OCI-LY1 (cell line): ENCODE measurements around the gene MAPK11.
A peak's percentile ranks its signal among the peaks of the same experiment; 100 is the strongest.

Experiments used
- H2AFZ ChIP-seq: fragments of 200-600 bp; sonication (generic), shearing (Covaris generic); 2 replicates; pipeline ENCODE4 v1.6.0; 2014; ENCODE audit warnings: antibody characterized with exemption, mild to moderate bottlenecking, low read length
- H3F3A ChIP-seq: fragments of 200-600 bp; sonication (generic), shearing (Covaris generic); 2 replicates; pipeline ENCODE4 v1.6.0; 2014; ENCODE audit warnings: mild to moderate bottlenecking, antibody characterized with exemption, low read length, moderate library complexity; ENCODE audit not compliant: insufficient read depth
- H3K27ac ChIP-seq: fragments of 200-600 bp; sonication (generic); 2 replicates; pipeline ENCODE4 v1.5.1; 2014; ENCODE audit warnings: low read length, mixed run types, mild to moderate bottlenecking, low read depth; ENCODE audit not compliant: poor library complexity, severe bottlenecking
- H3K27me3 ChIP-seq: fragments of 200-600 bp; sonication (generic); 2 replicates; pipeline ENCODE4 v1.6.0; 2014; ENCODE audit warnings: antibody characterized with exemption, mild to moderate bottlenecking, low read length, moderate library complexity; ENCODE audit not compliant: insufficient read depth
- H3K36me3 ChIP-seq: fragments of 200-600 bp; sonication (generic); 2 replicates; pipeline ENCODE4 v1.6.1; 2014; ENCODE audit warnings: mild to moderate bottlenecking, antibody characterized with exemption, low read length, moderate library complexity, mixed read lengths; ENCODE audit not compliant: insufficient read depth
- H3K4me1 ChIP-seq: fragments of 200-600 bp; sonication (generic); 2 replicates; pipeline ENCODE4 v1.5.1; 2014; ENCODE audit warnings: mild to moderate bottlenecking, low read length, moderate library complexity; ENCODE audit not compliant: insufficient read depth, severe bottlenecking
- H3K4me2 ChIP-seq: fragments of 200-600 bp; sonication (generic), shearing (Covaris generic); 2 replicates; pipeline ENCODE4 v1.6.1; 2014; ENCODE audit warnings: low read length
- H3K4me3 ChIP-seq: fragments of 200-600 bp; sonication (generic); 2 replicates; pipeline ENCODE4 v1.5.1; 2014; ENCODE audit warnings: low read length, low read depth, mild to moderate bottlenecking, mixed read lengths; ENCODE audit not compliant: poor library complexity, severe bottlenecking
- H3K79me2 ChIP-seq: fragments of 200-600 bp; shearing (Covaris generic); 2 replicates; pipeline ENCODE4 v1.6.1; 2016; ENCODE audit warnings: mixed run types, low read length, mixed read lengths; ENCODE audit not compliant: insufficient read depth
- H3K9ac ChIP-seq: fragments of 200-600 bp; sonication (generic), shearing (Covaris generic); 2 replicates; pipeline ENCODE4 v1.6.1; 2014; ENCODE audit warnings: mild to moderate bottlenecking, low read length, mixed read lengths
- H3K9me2 ChIP-seq: fragments of 200-600 bp; sonication (generic), shearing (Covaris generic); 2 replicates; pipeline ENCODE4 v1.6.1; 2014; ENCODE audit warnings: low read depth, mild to moderate bottlenecking, low read length, mixed read lengths
- H3K9me3 ChIP-seq: fragments of 200-600 bp; shearing (Covaris generic); 2 replicates; pipeline ENCODE4 v1.6.1; 2014; ENCODE audit warnings: low read length, mixed read lengths
- H4K20me1 ChIP-seq: fragments of 200-600 bp; sonication (generic), shearing (Covaris generic); 2 replicates; pipeline ENCODE4 v1.6.0; 2016; ENCODE audit warnings: mild to moderate bottlenecking, low read length; ENCODE audit not compliant: insufficient read depth
- EZH2 ChIP-seq: fragments of 200-600 bp; sonication (generic), shearing (Covaris generic); IDR thresholded peaks from 2 replicates; pipeline ENCODE4 v1.8.0; 2017; ENCODE audit warnings: borderline replicate concordance, mixed run types, mild to moderate bottlenecking, antibody characterized with exemption, low read length, moderate library complexity, mixed read lengths
- TF ChIP-seq, protein P1 (sequence below): fragments of 200-600 bp; sonication (generic), shearing (Covaris generic); IDR thresholded peaks from 2 replicates; pipeline ENCODE4 v1.5.1; 2017; ENCODE audit warnings: mild to moderate bottlenecking, antibody characterized with exemption, low read length, moderate library complexity, mixed read lengths

Gene MAPK11

DNA sequence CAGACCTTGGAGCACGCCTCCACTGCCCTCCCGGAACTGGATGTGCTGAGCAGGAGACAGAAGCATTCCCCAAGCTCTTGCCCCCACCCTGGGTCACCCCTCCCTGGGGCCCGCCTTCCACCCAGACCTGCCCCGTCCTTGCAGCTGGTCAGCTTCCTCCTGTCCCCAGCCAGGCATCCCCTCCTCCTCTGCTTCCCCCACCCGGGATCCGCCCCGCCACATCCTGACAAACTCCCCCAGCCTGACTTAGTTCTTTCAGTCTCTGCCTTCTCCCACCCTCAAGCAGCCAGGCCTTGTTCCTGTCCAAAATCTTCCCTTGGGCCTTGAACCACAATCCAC lies 38.4 kb upstream of the MAPK11 start:
- Histone ChIP-seq H3K27me3 (peaks cover 21% of the 10 kb centered on the region; the same call in 1 of the 2 replicates), H3K9ac (no peak overlapping the region), H3K36me3 (no peaks in the 10 kb centered on the region), H2AFZ (no peak overlapping the region), H3K27ac (no peak overlapping the region), H3K4me1 (peaks cover 16% of the 10 kb centered on the region), H3K79me2 (no peaks in the 10 kb centered on the region), H3F3A (no peaks in the 10 kb centered on the region), H3K9me3 (no peaks in the 10 kb centered on the region), H3K4me3 (no peak overlapping the region), H3K4me2 (no peak overlapping the region), H4K20me1 (no peaks in the 10 kb centered on the region), H3K9me2 (no peaks in the 10 kb centered on the region)
- TF ChIP-seq, protein P1, sequence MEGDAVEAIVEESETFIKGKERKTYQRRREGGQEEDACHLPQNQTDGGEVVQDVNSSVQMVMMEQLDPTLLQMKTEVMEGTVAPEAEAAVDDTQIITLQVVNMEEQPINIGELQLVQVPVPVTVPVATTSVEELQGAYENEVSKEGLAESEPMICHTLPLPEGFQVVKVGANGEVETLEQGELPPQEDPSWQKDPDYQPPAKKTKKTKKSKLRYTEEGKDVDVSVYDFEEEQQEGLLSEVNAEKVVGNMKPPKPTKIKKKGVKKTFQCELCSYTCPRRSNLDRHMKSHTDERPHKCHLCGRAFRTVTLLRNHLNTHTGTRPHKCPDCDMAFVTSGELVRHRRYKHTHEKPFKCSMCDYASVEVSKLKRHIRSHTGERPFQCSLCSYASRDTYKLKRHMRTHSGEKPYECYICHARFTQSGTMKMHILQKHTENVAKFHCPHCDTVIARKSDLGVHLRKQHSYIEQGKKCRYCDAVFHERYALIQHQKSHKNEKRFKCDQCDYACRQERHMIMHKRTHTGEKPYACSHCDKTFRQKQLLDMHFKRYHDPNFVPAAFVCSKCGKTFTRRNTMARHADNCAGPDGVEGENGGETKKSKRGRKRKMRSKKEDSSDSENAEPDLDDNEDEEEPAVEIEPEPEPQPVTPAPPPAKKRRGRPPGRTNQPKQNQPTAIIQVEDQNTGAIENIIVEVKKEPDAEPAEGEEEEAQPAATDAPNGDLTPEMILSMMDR: no peak
- TF ChIP-seq EZH2: no peak

DNA sequence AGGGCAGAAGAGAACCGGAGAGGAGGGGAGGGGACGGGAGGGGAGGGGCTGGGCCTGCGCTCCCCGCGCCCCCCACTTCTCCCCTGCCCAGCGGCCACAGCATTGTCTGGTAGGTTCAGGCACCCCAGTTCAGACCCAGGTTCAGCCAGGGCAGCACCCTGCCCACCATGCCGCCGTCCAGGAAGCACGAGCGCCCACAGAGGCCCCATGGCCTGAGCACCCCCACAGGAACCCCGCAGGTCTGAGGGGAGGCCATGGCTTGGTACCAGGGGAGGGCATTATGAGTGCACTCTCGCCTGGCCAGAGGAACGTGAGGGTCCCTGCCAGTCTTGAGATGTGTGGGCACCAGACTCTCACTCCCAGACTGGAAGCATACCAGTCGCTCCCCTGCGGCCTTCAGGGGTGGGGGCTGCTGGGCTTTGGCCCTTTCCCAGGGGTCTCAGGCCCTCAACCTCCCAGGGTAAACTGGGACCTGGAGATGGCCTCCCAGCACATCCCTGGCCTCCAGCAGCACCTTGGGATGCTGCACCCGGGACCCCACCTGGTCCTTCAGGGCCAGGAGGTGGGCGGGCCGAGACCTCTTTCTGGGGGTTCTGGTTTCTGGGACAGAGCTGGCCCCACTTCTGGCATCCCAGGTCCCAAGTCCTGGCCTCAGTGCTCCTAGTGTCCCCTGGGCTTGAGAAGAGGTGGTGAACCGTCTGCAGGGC lies 37.9 kb upstream of the MAPK11 start:
- Histone ChIP-seq H3K27me3 (peaks cover 21% of the 10 kb centered on the region; the same call in 1 of the 2 replicates), H3K9me2 (no peaks in the 10 kb centered on the region), H3K79me2 (no peaks in the 10 kb centered on the region), H3K4me2 (no peak overlapping the region), H3F3A (no peaks in the 10 kb centered on the region), H3K9ac (no peak overlapping the region), H3K27ac (no peak overlapping the region), H3K9me3 (no peaks in the 10 kb centered on the region), H3K4me1 (peaks cover 15% of the 10 kb centered on the region), H3K36me3 (no peaks in the 10 kb centered on the region), H3K4me3 (no peak overlapping the region), H4K20me1 (no peaks in the 10 kb centered on the region), H2AFZ (no peak overlapping the region)
- TF ChIP-seq, protein P1: no peak
- TF ChIP-seq EZH2: no peak

DNA sequence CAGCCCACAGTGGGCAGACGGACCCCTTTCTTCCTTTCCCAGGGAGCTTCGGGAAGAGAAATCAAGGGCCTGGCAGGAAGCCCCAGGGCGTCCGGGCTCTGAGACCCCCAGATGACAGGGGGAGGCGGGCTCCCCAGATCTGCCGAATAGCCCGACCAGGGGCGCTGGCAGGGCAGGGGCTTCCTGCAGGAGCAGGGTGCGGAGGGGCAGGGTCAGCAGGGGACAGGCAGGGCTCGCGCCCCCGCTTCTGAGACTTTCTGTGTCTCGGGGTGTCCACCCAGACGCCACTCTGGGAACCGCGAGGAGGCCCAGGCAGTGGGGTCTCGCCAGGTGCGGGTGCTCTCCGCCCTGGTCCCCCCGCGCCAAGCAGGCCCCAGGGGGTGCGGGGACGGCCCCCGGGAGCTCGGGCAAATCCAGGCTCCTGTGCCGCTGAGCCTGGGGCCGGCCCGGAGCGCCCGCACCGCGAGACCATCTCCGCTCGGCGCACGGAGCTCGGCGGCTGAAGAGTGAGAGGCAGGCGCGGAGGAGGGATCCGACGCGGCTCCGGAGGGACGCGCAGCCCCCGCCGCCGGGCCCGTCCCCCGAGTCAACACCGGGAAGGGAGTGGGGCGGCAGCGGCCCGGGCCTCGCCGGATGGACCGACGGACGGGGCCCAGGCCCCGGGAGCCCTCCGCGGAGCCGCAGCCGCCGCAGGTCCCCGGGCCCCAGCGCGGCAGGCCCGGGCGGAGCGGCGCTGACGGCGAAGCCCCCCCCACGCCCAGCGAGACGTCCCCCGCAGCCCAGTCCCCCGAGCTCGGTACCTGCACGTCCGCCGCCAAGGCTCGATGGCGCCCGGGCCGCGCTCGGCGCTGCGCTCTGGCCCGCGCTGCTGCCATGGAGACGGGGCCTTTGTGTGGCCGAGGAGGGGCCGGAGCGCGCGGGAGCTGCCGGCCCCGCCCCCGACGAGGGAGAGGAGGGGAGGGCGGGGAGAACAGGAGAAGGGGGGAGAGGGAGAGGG lies 36.9 kb upstream of the MAPK11 start, which contains the start of gene PLXNB2:
Gene PLXNB2, minus strand, starts transcription at position 894 of the 997 bp plus-strand sequence. CDS start 17,062 bp downstream, outside the sequence.
- Histone ChIP-seq H3K9ac (no peak within 1 kb of the TSS; the same call in 1 of the 2 replicates), H3K4me3 (peak within 1 kb of the TSS; percentile 47), H3K79me2 (no peaks in the 10 kb centered on the region), H3K9me2 (no peaks in the 10 kb centered on the region), H2AFZ (no peak within 1 kb of the TSS), H3K27ac (no peak within 1 kb of the TSS), H3K4me1 (peaks cover 15% of the 10 kb centered on the region), H3K27me3 (peaks cover 24% of the 10 kb centered on the region; the same call in 1 of the 2 replicates), H3K4me2 (peak within 1 kb of the TSS; percentile 58), H3K36me3 (no peaks in the 10 kb centered on the region), H3K9me3 (no peaks in the 10 kb centered on the region), H4K20me1 (no peaks in the 10 kb centered on the region), H3F3A (no peaks in the 10 kb centered on the region)
- TF ChIP-seq, protein P1: no peak
- TF ChIP-seq EZH2: no peak
